GM13976 (cell line): ENCODE results near the gene NAPG.
"Not testable (repeated sequence)": the region's sequence is repeated elsewhere in the genome, so short reads cannot be mapped to it uniquely, and the experiment has no call there.

Source experiments
- DNase-seq: peaks from one replicate; pipeline ENCODE4 v3.0.0; 2012; ENCODE audit warnings: low spot score
- CTCF ChIP-seq: IDR thresholded peaks from 2 replicates; pipeline ENCODE4 v1.5.1; 2012; ENCODE audit warnings: borderline replicate concordance, mild to moderate bottlenecking; ENCODE audit not compliant: insufficient read depth; ENCODE audit errors: extremely low read depth, missing control alignments, control extremely low read depth
- in situ Hi-C: fragments of 300-500 bp; cut with MboI; formaldehyde crosslinking; loops from one replicate; pipeline ENCODE4 v1.12.0; 2022; ENCODE audit warnings: low sequenced_read_pairs, mixed read lengths, inconsistent platforms; ENCODE audit not compliant: unreplicated experiment

The NAPG gene

GRCh38 chr18:10563886-10564285, 38.1 kb downstream of the NAPG start:
- TF ChIP-seq CTCF: no peak
- in situ Hi-C loops: loop anchor here (25.0 kb wide), 2 partner anchors 598 to 998 kb away; no protein-coding TSS in a partner anchor
- no peak for DNase-seq

DNA sequence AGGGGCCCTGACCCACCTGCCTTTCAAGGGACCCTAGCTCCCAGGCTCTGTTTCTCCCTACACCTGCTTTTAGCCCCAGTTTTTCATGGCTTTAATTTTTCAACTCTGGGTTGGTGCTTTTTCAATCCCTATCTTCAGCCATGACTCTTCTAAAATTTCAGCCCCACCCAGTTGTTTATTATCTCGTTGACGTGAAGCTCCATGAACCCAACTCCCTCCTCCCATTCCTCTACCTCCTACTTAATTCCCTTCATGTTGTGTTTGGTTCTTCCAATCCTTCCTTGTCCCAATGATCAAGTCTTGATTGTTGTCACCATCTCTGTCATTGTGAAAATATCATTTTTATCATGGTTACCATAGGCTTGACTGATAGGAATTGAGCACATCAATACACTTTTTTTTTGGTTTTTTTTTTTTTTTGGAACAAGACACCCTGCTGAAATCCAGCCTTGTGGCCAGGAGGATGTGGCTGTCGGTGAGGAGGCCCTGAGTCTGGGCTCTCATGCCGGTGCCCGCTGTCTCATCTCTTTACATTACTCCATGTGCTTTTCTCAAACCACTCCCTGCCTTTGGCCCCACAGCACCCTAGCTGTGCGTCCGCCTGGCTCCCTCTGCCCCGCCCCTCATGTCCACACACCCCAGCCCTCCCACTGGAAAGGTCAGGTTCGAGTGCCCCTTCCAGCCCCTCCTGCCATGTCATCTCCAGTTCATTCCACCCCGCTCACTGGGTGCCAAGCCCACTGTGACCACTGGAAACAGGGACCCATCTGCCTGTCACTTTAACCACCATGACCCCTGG, 39.3 kb downstream of the NAPG start:
- in situ Hi-C loops: loop anchor here (25.0 kb wide), 2 partner anchors 597 to 997 kb away; no protein-coding TSS in a partner anchor
- no peak for TF ChIP-seq CTCF
- no peak for DNase-seq

DNA sequence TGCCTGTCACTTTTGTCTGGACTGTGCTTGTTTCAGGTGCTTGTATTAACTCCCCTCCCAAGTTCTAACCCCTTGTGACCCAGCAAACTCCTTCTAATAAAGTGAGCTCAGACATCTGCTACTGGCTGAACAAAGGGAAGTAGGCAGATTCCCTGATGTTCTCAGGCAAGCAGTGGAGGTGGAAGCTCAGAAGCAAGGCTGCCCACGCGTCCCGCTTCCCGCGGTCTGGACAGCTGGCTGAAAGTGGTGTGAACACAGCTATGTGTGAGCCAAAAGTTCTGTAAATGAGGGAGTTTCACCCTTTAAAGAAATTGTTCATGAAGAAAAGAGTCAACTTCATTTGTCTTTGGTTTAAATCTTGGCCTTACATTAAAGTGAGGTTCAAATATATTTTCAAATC, 40.0 kb downstream of the NAPG start:
- in situ Hi-C loops: loop anchor here (25.0 kb wide), 2 partner anchors 596 to 996 kb away; no protein-coding TSS in a partner anchor

DNA sequence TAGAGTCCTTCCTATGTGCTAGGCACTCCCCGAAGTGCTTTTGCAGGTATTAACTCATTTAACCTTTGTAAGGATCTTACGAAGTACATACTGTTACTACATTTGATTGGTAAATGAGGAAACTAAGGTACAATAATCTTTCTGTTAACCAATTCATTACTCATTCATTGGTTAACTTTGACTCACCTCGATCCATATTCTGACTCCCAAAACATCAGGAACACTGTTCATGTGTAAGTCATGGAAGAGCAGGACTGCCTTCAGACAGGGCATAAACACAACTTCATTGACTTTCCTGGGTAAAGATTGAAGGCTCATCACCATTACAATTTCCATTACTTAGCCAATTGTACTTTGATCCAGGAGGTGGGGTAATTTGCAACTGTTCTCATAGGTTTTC, 40.6 kb downstream of the NAPG start:
- in situ Hi-C loops: loop anchor here (25.0 kb wide), 2 partner anchors 596 to 996 kb away; no protein-coding TSS in a partner anchor
- TF ChIP-seq CTCF: no peak
- no peak for DNase-seq

More for the DNA sequence above, 40.0 kb downstream of the NAPG start:
- DNase-seq: no peak
- no peak for TF ChIP-seq CTCF

DNA sequence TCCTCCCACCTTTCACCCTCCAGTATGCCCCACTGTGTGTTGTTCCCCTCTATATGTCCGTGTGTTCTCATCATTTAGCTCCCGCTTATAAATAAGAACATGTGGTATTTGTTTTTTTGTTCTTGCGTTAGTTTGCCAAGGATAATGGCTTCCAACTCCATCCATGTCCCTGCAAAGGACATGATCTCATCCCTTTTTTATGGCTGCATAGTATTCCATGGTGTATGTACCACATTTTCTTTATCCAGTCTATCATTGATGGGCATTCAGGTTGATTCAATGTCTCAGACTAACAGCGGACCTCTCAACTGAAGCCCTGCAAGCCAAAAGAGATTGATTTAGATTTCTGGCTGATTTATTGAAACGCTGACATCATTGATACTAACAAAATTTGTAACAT, 44.1 kb downstream of the NAPG start:
- DNase-seq: not testable (repeated sequence)
- in situ Hi-C loops: loop anchor here (25.0 kb wide), 2 partner anchors 592 to 992 kb away; no protein-coding TSS in a partner anchor

DNA sequence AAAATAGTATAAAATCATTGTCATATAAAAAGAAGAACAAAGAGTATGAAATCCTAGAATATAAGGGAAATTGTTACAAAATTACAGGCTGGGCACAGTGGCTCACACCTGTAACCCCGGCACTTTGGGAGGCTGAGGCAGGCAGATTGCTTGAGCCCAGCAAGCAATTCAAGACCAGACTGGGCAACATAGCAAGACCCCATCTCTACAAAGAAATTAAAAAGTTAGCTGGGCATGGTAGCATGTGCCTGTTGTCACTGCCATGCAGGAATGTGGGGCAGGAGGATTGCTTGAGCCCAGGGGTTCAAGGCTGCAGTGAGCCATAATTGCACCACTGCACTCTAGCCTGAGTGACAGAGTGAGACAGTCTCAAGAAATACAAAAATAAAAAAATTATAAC, 44.8 kb downstream of the NAPG start:
- TF ChIP-seq CTCF: no peak
- in situ Hi-C loops: loop anchor here (25.0 kb wide), 2 partner anchors 592 to 992 kb away; no protein-coding TSS in a partner anchor
- no peak for DNase-seq

DNA sequence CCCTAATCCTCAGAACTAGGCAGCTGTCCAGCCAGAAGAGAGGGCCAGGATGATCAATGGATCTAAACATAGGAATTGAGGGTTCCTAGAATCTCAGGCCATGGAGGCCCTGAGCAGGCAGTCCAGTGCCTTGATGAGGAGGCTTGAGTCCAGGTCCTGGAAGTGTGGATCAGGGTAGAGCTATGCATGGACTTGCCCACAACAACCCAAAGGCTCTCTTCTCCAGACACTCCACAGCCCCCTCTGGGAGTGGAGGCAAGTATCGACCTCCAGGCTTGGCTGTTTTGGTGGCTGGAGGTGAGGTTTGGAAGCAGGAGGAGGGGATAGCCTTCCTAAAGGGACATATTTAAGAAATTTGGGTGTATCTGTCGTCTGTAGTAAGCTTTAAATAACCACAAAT, 45.7 kb downstream of the NAPG start:
- in situ Hi-C loops: loop anchor here (25.0 kb wide), 2 partner anchors 591 to 991 kb away; no protein-coding TSS in a partner anchor
- DNase-seq: no peak
- no peak for TF ChIP-seq CTCF

DNA sequence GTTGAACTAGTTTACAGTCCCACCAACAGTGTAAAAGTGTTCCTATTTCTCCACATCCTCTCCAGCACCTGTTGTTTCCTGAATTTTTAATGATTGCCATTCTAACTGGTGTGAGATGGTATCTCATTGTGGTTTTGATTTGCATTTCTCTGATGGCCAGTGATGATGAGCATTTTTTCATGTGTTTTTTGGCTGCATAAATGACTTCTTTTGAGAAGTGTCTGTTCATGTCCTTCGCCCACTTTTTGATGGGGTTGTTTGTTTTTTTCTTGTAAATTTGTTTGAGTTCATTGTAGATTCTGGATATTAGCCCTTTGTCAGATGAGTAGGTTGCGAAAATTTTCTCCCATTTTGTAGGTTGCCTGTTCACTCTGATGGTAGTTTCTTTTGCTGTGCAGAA, 47.4 kb downstream of the NAPG start:
- in situ Hi-C loops: loop anchor here (25.0 kb wide), 2 partner anchors 589 to 989 kb away; no protein-coding TSS in a partner anchor
- DNase-seq: not testable (repeated sequence)

DNA sequence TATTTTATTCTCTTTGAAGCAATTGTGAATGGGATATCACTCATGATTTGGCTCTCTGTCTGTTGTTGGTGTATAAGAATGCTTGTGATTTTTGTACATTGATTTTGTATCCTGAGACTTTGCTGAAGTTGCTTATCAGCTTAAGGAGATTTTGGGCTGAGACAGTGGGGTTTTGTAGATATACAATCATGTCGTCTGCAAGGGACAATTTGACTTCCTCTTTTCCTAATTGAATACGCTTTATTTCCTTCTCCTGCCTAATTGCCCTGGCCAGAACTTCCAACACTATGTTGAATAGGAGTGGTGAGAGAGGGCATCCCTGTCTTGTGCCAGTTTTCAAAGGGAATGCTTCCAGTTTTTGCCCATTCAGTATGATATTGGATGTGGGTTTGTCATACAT, 48.6 kb downstream of the NAPG start:
- in situ Hi-C loops: loop anchor here (25.0 kb wide), 2 partner anchors 588 to 988 kb away; no protein-coding TSS in a partner anchor
- not testable (repeated sequence) for DNase-seq

GRCh38 chr18:10577842-10578572, 52.2 kb downstream of the NAPG start:
- DNase-seq, in situ Hi-C loops: not testable (repeated sequence)
